ENCODE measurements around the gene SP110.

Gene SP110

GRCh38 chr2:230256733-230257332, 37.0 kb upstream of the SP110 start:
- no peak overlapping the region for H3K4me3 ChIP-seq (ENCODE audit: low read length)
- H3K9ac ChIP-seq (ENCODE audit: low read length), result no peak overlapping the region
- H3K27me3 ChIP-seq (ENCODE audit: low read depth, low read length), result no peaks in the 10 kb centered on the region
- peaks cover 34% of the 10 kb centered on the region for H3K79me2 ChIP-seq (ENCODE audit: low read length)
- H3K27ac ChIP-seq (ENCODE audit: low read length), result peak overlapping the region; percentile 65
- H2AFZ ChIP-seq (ENCODE audit: low read depth, low read length), result no peak overlapping the region
- H3K36me3 ChIP-seq (replicated peaks; ENCODE audit: low read depth, low read length), result peaks cover 47% of the 10 kb centered on the region
- H3K9me3 ChIP-seq (ENCODE audit: insufficient read depth, low read length), result no peaks in the 10 kb centered on the region
- H3K4me1 ChIP-seq (ENCODE audit: low read length), result peaks cover 31% of the 10 kb centered on the region
- 0 out of 2 replicates have a peak overlapping the region, but pooled peaks have one; percentile 43 for H3K4me2 ChIP-seq (ENCODE audit: low read length)
- peaks cover 20% of the 10 kb centered on the region for H4K20me1 ChIP-seq (ENCODE audit: insufficient read depth, low read length)
- no peak for TF ChIP-seq EZH2phosphoT487 (IDR thresholded peaks at IDR 0.05; ENCODE audit: low read depth)
- TF ChIP-seq CTCF (IDR thresholded peaks at IDR 0.05; ENCODE audit: low read depth, low read length), result no peak

- Histone ChIP-seq H3K27ac (ENCODE audit: low read length) (no peak overlapping the region), H4K20me1 (ENCODE audit: insufficient read depth, low read length) (peaks cover 8% of the 10 kb centered on the region; the same call in 1 of the 2 replicates), H2AFZ (ENCODE audit: low read depth, low read length) (no peak overlapping the region), H3K4me2 (ENCODE audit: low read length) (no peak overlapping the region), H3K4me3 (ENCODE audit: low read length) (no peak overlapping the region), H3K79me2 (ENCODE audit: low read length) (peaks cover 11% of the 10 kb centered on the region), H3K4me1 (ENCODE audit: low read length) (peaks cover 19% of the 10 kb centered on the region), H3K36me3 (replicated peaks; ENCODE audit: low read depth, low read length) (peaks cover 64% of the 10 kb centered on the region), H3K27me3 (ENCODE audit: low read depth, low read length) (no peaks in the 10 kb centered on the region), H3K9ac (ENCODE audit: low read length) (no peak overlapping the region), H3K9me3 (ENCODE audit: insufficient read depth, low read length) (no peaks in the 10 kb centered on the region)
- TF ChIP-seq CTCF (IDR thresholded peaks at IDR 0.05; ENCODE audit: low read depth, low read length) (no peak), EZH2phosphoT487 (IDR thresholded peaks at IDR 0.05; ENCODE audit: low read depth) (no peak)
These were observed 34.5 kb upstream of the SP110 start for GRCh38 chr2:230254152-230254881.

GRCh38 chr2:230250231-230250630, 30.4 kb upstream of the SP110 start:
- no peak overlapping the region for H3K27ac ChIP-seq (ENCODE audit: low read length)
- TF ChIP-seq CTCF (IDR thresholded peaks at IDR 0.05; ENCODE audit: low read depth, low read length) (no peak), EZH2phosphoT487 (IDR thresholded peaks at IDR 0.05; ENCODE audit: low read depth) (no peak)
- no peak overlapping the region for H3K9ac ChIP-seq (ENCODE audit: low read length)
- H4K20me1 ChIP-seq (ENCODE audit: insufficient read depth, low read length), result no peaks in the 10 kb centered on the region
- no peaks in the 10 kb centered on the region for H3K27me3 ChIP-seq (ENCODE audit: low read depth, low read length)
- no peaks in the 10 kb centered on the region for H3K79me2 ChIP-seq (ENCODE audit: low read length)
- no peak overlapping the region for H3K4me3 ChIP-seq (ENCODE audit: low read length)
- no peak overlapping the region for H3K4me2 ChIP-seq (ENCODE audit: low read length)
- peaks cover 64% of the 10 kb centered on the region for H3K36me3 ChIP-seq (replicated peaks; ENCODE audit: low read depth, low read length)
- H3K4me1 ChIP-seq (ENCODE audit: low read length), result no peaks in the 10 kb centered on the region
- no peak overlapping the region for H2AFZ ChIP-seq (ENCODE audit: low read depth, low read length)
- no peaks in the 10 kb centered on the region for H3K9me3 ChIP-seq (ENCODE audit: insufficient read depth, low read length)

- TF ChIP-seq CTCF (IDR thresholded peaks at IDR 0.05; ENCODE audit: low read depth, low read length), result no peak
- no peak for TF ChIP-seq EZH2phosphoT487 (IDR thresholded peaks at IDR 0.05; ENCODE audit: low read depth)
- Histone ChIP-seq H4K20me1 (ENCODE audit: insufficient read depth, low read length) (peaks cover 6% of the 10 kb centered on the region; the same call in 1 of the 2 replicates), H3K9me3 (ENCODE audit: insufficient read depth, low read length) (no peaks in the 10 kb centered on the region)
These were observed 26.4 kb upstream of the SP110 start for GRCh38 chr2:230246206-230246605.

More at GRCh38 chr2:230246206-230246605, 26.4 kb upstream of the SP110 start:
- no peak overlapping the region for H2AFZ ChIP-seq (ENCODE audit: low read depth, low read length)
- no peak overlapping the region for H3K4me2 ChIP-seq (ENCODE audit: low read length)
- no peak overlapping the region for H3K27ac ChIP-seq (ENCODE audit: low read length)
- 0 out of 2 replicates have a peak, but pooled peaks cover 3% of the 10 kb centered on the region for H3K79me2 ChIP-seq (ENCODE audit: low read length)
- no peak overlapping the region for H3K4me3 ChIP-seq (ENCODE audit: low read length)
- H3K36me3 ChIP-seq (replicated peaks; ENCODE audit: low read depth, low read length), result peaks cover 72% of the 10 kb centered on the region
- H3K9ac ChIP-seq (ENCODE audit: low read length), result no peak overlapping the region
- no peaks in the 10 kb centered on the region for H3K27me3 ChIP-seq (ENCODE audit: low read depth, low read length)
- H3K4me1 ChIP-seq (ENCODE audit: low read length), result no peaks in the 10 kb centered on the region
